Measurements from ENCODE around the gene ZNF280A. TPM values are rescaled to one million over a fixed set of nuclear protein-coding genes. Genes with fewer than 3 reads are reported as not detected.

The ZNF280A gene
- polyA plus RNA-seq, 3 donors = not detected

DNA sequence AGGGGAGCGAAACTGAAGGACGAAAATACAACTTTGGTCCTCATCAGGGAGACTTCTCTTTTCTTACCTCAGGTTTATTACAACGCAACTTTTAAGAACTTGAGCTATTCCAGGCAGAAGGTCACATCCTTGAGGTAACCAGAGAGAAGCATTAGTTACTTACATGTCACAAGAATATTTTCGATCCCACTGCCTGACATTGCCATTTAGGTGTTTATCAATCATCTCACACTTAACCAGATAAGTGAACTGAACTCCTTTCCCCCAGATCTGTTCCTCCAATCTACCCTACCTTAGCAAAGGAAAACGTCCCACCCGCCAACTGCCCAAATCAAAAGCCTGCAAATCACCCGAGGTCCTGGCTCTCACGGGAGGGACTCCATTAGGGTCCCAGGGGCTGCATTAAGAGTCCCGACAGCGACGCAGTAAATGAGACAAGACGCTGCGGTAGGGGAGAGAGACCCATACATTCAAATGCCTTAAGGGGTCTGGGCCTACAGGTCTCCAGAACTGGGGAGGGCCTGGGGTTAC is 12.3 kb downstream of the ZNF280A start:
- no peaks in the 10 kb centered on the region for H3K27me3 ChIP-seq (ENCODE audit: control insufficient read depth in 2 of 2, insufficient read depth in 2 of 2, low read length in 2 of 2)
- Mint-ChIP-seq H3K36me3 (no peaks in the 10 kb centered on the region), H3K4me1 (peaks cover 18% of the 10 kb centered on the region), H3K27ac (no peak overlapping the region), H3K27me3 (ENCODE audit: low read depth in 3 of 3) (peaks cover 6 to 10% (median 8%) of the 10 kb centered on the region in 3 donors), H3K4me3 (peak overlapping the region; percentile 75 to 84), H3K9me3 (peaks cover 8 to 23% (median 15%) of the 10 kb centered on the region in 7 donors)
- H3K4me3 ChIP-seq (replicated peaks in 1 of 3; ENCODE audit: low read depth in 2 of 3, low read length in 3 of 3) = peak overlapping the region; percentile 21 to 76 (median 56)
- peaks cover 10 to 15% of the 10 kb centered on the region in 2 donors for H3K4me1 ChIP-seq (ENCODE audit: control insufficient read depth in 1 of 2, insufficient read depth in 2 of 2, low read length in 2 of 2)
- H3K4me2 ChIP-seq (replicated peaks; ENCODE audit: extremely low read depth, low read length, poor library complexity, severe bottlenecking) = peak overlapping the region; percentile 89
- H3K79me2 ChIP-seq (ENCODE audit: insufficient read depth, low read length) = no peaks in the 10 kb centered on the region
- TF ChIP-seq, protein P1, sequence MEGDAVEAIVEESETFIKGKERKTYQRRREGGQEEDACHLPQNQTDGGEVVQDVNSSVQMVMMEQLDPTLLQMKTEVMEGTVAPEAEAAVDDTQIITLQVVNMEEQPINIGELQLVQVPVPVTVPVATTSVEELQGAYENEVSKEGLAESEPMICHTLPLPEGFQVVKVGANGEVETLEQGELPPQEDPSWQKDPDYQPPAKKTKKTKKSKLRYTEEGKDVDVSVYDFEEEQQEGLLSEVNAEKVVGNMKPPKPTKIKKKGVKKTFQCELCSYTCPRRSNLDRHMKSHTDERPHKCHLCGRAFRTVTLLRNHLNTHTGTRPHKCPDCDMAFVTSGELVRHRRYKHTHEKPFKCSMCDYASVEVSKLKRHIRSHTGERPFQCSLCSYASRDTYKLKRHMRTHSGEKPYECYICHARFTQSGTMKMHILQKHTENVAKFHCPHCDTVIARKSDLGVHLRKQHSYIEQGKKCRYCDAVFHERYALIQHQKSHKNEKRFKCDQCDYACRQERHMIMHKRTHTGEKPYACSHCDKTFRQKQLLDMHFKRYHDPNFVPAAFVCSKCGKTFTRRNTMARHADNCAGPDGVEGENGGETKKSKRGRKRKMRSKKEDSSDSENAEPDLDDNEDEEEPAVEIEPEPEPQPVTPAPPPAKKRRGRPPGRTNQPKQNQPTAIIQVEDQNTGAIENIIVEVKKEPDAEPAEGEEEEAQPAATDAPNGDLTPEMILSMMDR (IDR thresholded peaks at IDR 0.05) = no peak
- H3K36me3 ChIP-seq (replicated peaks in 1 of 2; ENCODE audit: control insufficient read depth in 1 of 2, insufficient read depth in 2 of 2, low read length in 2 of 2) = no peaks in the 10 kb centered on the region
- peak overlapping the region; percentile 92 for H2AFZ ChIP-seq (ENCODE audit: insufficient read depth, low read depth, low read length, poor library complexity, severe bottlenecking)
- no peaks in the 10 kb centered on the region for H4K20me1 ChIP-seq (ENCODE audit: insufficient read depth, low read length)
- intact Hi-C loops (cut with micrococcal nuclease) = no loop called here
- peaks cover 13% of the 10 kb centered on the region in 2 donors for H3K9me3 ChIP-seq (replicated peaks in 1 of 2; ENCODE audit: control insufficient read depth in 1 of 2, insufficient read depth in 1 of 2, low read length in 2 of 2)
- DNase-seq = no peak
- peak overlapping the region; percentile 60 for H3K9ac ChIP-seq (ENCODE audit: insufficient read depth, low read length, poor library complexity, severe bottlenecking)
- no peak overlapping the region for H3K27ac ChIP-seq (ENCODE audit: low read depth in 1 of 2, low read length in 2 of 2)
- 27% methylated on average over 12 of the region's 13 CpGs for WGBS (ENCODE audit: insufficient coverage)

DNA sequence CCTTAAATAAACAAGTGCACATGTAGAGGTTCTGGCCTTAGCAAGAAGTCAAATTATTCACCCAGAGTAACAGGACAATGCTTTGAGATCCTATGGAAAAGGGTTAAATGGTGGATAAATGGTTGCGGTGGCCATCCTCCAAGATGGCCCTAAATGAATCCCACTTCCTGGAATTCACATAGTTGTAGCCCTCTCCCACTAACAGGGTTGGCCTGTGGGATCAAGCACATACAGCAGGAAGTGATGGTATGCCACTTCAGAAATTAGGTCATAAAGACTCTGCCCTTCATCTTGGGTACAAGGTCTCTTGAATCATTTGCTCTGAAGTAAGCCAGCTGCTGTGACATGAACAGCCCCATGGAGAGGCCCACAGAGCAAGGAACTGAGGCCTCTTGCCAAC is 13.3 kb downstream of the ZNF280A start:
- Histone ChIP-seq H3K9me3 (replicated peaks in 1 of 2; ENCODE audit: control insufficient read depth in 1 of 2, insufficient read depth in 1 of 2, low read length in 2 of 2) (peaks cover 13% of the 10 kb centered on the region in 2 donors), H3K4me3 (replicated peaks in 1 of 3; ENCODE audit: low read depth in 2 of 3, low read length in 3 of 3) (no peak overlapping the region), H3K4me2 (replicated peaks; ENCODE audit: extremely low read depth, low read length, poor library complexity, severe bottlenecking) (no peak overlapping the region), H3K9ac (ENCODE audit: insufficient read depth, low read length, poor library complexity, severe bottlenecking) (no peak overlapping the region), H4K20me1 (ENCODE audit: insufficient read depth, low read length) (no peaks in the 10 kb centered on the region), H3K4me1 (ENCODE audit: control insufficient read depth in 1 of 2, insufficient read depth in 2 of 2, low read length in 2 of 2) (peaks cover 10 to 15% of the 10 kb centered on the region in 2 donors), H3K79me2 (ENCODE audit: insufficient read depth, low read length) (no peaks in the 10 kb centered on the region), H3K27ac (ENCODE audit: low read depth in 1 of 2, low read length in 2 of 2) (no peak overlapping the region), H3K36me3 (replicated peaks in 1 of 2; ENCODE audit: control insufficient read depth in 1 of 2, insufficient read depth in 2 of 2, low read length in 2 of 2) (no peaks in the 10 kb centered on the region), H2AFZ (ENCODE audit: insufficient read depth, low read depth, low read length, poor library complexity, severe bottlenecking) (peak overlapping the region; percentile 3), H3K27me3 (ENCODE audit: control insufficient read depth in 2 of 2, insufficient read depth in 2 of 2, low read length in 2 of 2) (no peaks in the 10 kb centered on the region)
- H3K4me1 Mint-ChIP-seq = peaks cover 11% of the 10 kb centered on the region
- no peaks in the 10 kb centered on the region for H3K36me3 Mint-ChIP-seq
- intact Hi-C loops (cut with micrococcal nuclease) = no loop called here
- peaks cover 6 to 10% (median 8%) of the 10 kb centered on the region in 3 donors for H3K27me3 Mint-ChIP-seq (ENCODE audit: low read depth in 3 of 3)
- no CpG with 5 or more reads among the region's 1 CpG for WGBS (ENCODE audit: insufficient coverage)
- no peak overlapping the region for H3K4me3 Mint-ChIP-seq
- DNase-seq = no peak
- TF ChIP-seq, protein P1 (IDR thresholded peaks at IDR 0.05) = no peak
- no peak overlapping the region for H3K27ac Mint-ChIP-seq
- H3K9me3 Mint-ChIP-seq = peaks cover 8 to 23% (median 15%) of the 10 kb centered on the region in 7 donors

Data from CD14-positive monocyte (primary cell).